Thoracic aorta (tissue), 2 donors: ENCODE measurements around the gene ORC1. TPM values are rescaled to one million over a fixed set of nuclear protein-coding genes. Genes with fewer than 3 reads are reported as not detected.

ENCODE experiments used
- ATAC-seq: fragments of 150-250 bp; one replicate; pipeline ENCODE4 v1.8.0; 2017; ENCODE audit warnings: low read depth; ENCODE audit not compliant: insufficient number of reproducible peaks, low FRiP score
- DNase-seq: peaks from one replicate; pipeline ENCODE4 v3.0.0-alpha.2; 2020; ENCODE audit warnings: low spot score
- H3K27ac ChIP-seq, 2 donors: fragments of 200-600 bp; sonication (generic); 1 replicate in 1 of 2; 2 replicates in 1 of 2; pipeline ENCODE4 v1.5.1; 2016; ENCODE audit warnings: mild to moderate bottlenecking in 2 of 2, moderate library complexity in 2 of 2
- H3K27me3 ChIP-seq: fragments of 200-600 bp; sonication (generic); replicated peaks from 2 replicates; pipeline ENCODE4 v1.6.0; 2016; ENCODE audit warnings: mild to moderate bottlenecking; ENCODE audit not compliant: insufficient read depth
- H3K36me3 ChIP-seq: fragments of 200-600 bp; sonication (generic); one replicate; pipeline ENCODE4 v1.5.1; 2016
- H3K4me1 ChIP-seq, 2 donors: fragments of 200-600 bp; sonication (generic); 1 replicate in 1 of 2; 2 replicates in 1 of 2; pipeline versions ENCODE4 v1.5.1 to v1.6.0; 2016; ENCODE audit warnings: low read depth in 2 of 2, mild to moderate bottlenecking in 1 of 2; ENCODE audit not compliant: control insufficient read depth in 1 of 2
- H3K4me3 ChIP-seq: fragments of 200-600 bp; sonication (generic); 2 replicates; pipeline ENCODE4 v1.5.1; 2016; ENCODE audit warnings: mild to moderate bottlenecking
- H3K9me3 ChIP-seq: fragments of 200-600 bp; sonication (generic); 2 replicates; pipeline ENCODE4 v1.5.1; 2016
- CTCF ChIP-seq: fragments of 200-600 bp; sonication (generic); IDR thresholded peaks from one replicate; pipeline ENCODE4 v1.5.1; 2019; ENCODE audit warnings: antibody characterized with exemption
- total RNA-seq, 2 donors: library from RNA; depleted of rRNA; stranded (reverse); fragments of >200 nt; gene quantifications; one replicate each; pipeline versions ENCODE4 v1.1.0 to v1.2.3, GENCODE V29; 2016

The ORC1 gene
- total RNA-seq, 2 donors from 2014 or later, result 0.49 to 0.95 TPM

- H3K27ac ChIP-seq, result no peak overlapping the region
- H3K4me3 ChIP-seq, result no peak overlapping the region
- no peaks in the 10 kb centered on the region for H3K4me1 ChIP-seq
- no peaks in the 10 kb centered on the region for H3K9me3 ChIP-seq
- no peak for TF ChIP-seq CTCF
- ATAC-seq (no peak), DNase-seq (no peak)
- H3K27me3 ChIP-seq, result no peaks in the 10 kb centered on the region
- peaks cover 80% of the 10 kb centered on the region for H3K36me3 ChIP-seq
Observed at GRCh38 chr1:52414942-52415341, 10.7 kb upstream of the ORC1 start.

GRCh38 chr1:52413410-52413989, 9.3 kb upstream of the ORC1 start:
- Histone ChIP-seq H3K36me3 (peaks cover 81% of the 10 kb centered on the region), H3K27ac (no peak overlapping the region), H3K4me3 (no peak overlapping the region), H3K4me1 (no peaks in the 10 kb centered on the region), H3K9me3 (no peaks in the 10 kb centered on the region), H3K27me3 (no peaks in the 10 kb centered on the region)
- ATAC-seq (no peak), DNase-seq (no peak)
- no peak for TF ChIP-seq CTCF

- Histone ChIP-seq H3K9me3 (no peaks in the 10 kb centered on the region), H3K4me1 (peaks cover 14 to 24% of the 10 kb centered on the region in 2 donors), H3K27me3 (no peaks in the 10 kb centered on the region), H3K36me3 (peaks cover 12% of the 10 kb centered on the region), H3K27ac (peak overlapping the region; percentile 82 to 90), H3K4me3 (peak overlapping the region; percentile 95)
- DNase-seq, result no peak
- ATAC-seq, result no peak
- TF ChIP-seq CTCF, result no peak
Observed at GRCh38 chr1:52404975-52405338, 734 bp upstream of the ORC1 start.

GRCh38 chr1:52403566-52404115, 582 bp downstream of the ORC1 start:
- DNase-seq, result no peak
- Histone ChIP-seq H3K9me3 (no peaks in the 10 kb centered on the region), H3K27ac (peak overlapping the region in 1 of 2 donors; percentile 82), H3K4me1 (peaks cover 14 to 24% of the 10 kb centered on the region in 2 donors), H3K4me3 (peak overlapping the region; percentile 95), H3K36me3 (peaks cover 4% of the 10 kb centered on the region), H3K27me3 (no peaks in the 10 kb centered on the region)
- ATAC-seq, result no peak
- no peak for TF ChIP-seq CTCF

GRCh38 chr1:52402860-52403240, 1.4 kb downstream of the ORC1 start:
- no peak for TF ChIP-seq CTCF
- DNase-seq (no peak), ATAC-seq (no peak)
- H3K36me3 ChIP-seq, result no peaks in the 10 kb centered on the region
- H3K9me3 ChIP-seq, result no peaks in the 10 kb centered on the region
- H3K27me3 ChIP-seq, result no peaks in the 10 kb centered on the region
- H3K4me3 ChIP-seq, result no peak overlapping the region
- no peak overlapping the region for H3K27ac ChIP-seq
- peaks cover 14 to 24% of the 10 kb centered on the region in 2 donors for H3K4me1 ChIP-seq
